PC-9 (cell line): ENCODE measurements around the gene CLMN. TPM values are rescaled to one million over a fixed set of nuclear protein-coding genes. Genes with fewer than 3 reads are reported as not detected.

Experiments used
- BruUV-seq: library from RNA; stranded (reverse); fragments of 400-500 nt; replicated peaks from 2 replicates; lab custom pipeline; 2021; lab: Mats Ljungman, UMichigan
- CTCF ChIA-PET: fragments of 300-600 bp; sonication (Branson Sonifier 250); formaldehyde crosslinking; loops from one replicate; lab custom pipeline; 2022; ENCODE audit warnings: antibody characterized with exemption; lab: Charles Lee
- POLR2A ChIA-PET: fragments of 300-600 bp; sonication (Branson Sonifier 250); formaldehyde crosslinking; loops from one replicate; lab custom pipeline; 2022; ENCODE audit warnings: antibody characterized with exemption; ENCODE audit not compliant: unreplicated experiment; lab: Charles Lee
- DNase-seq, 2 experiments: peaks; one replicate each; pipeline versions ENCODE4 v3.0.0 to v3.0.0-alpha.2; 2015 to 2022; ENCODE audit warnings: mixed read lengths in 1 of 2
- H2AFZ ChIP-seq: fragments of 200-600 bp; sonication (generic); 2 replicates; pipeline ENCODE4 v1.8.1; 2017; ENCODE audit warnings: antibody characterized with exemption
- H3F3A ChIP-seq: fragments of 200-600 bp; sonication (generic); 2 replicates; pipeline ENCODE4 v1.8.1; 2017; ENCODE audit warnings: antibody characterized with exemption, mild to moderate bottlenecking, low read depth; ENCODE audit not compliant: insufficient read depth
- H3K27ac ChIP-seq: fragments of 200-600 bp; sonication (generic); 2 replicates; pipeline ENCODE4 v1.6.1; 2016; ENCODE audit warnings: mixed run types
- H3K27me3 ChIP-seq: fragments of 200-600 bp; sonication (generic); 2 replicates; pipeline ENCODE4 v1.6.1; 2016; ENCODE audit warnings: low read depth, mixed run types; ENCODE audit not compliant: insufficient read depth
- H3K36me3 ChIP-seq: fragments of 200-600 bp; sonication (generic); 2 replicates; pipeline ENCODE4 v1.6.1; 2016; ENCODE audit warnings: low read depth, mixed run types
- H3K4me1 ChIP-seq: fragments of 200-600 bp; sonication (generic); replicated peaks from 2 replicates; pipeline ENCODE4 v1.6.1; 2016; ENCODE audit warnings: mixed run types; ENCODE audit not compliant: insufficient read depth
- H3K4me2 ChIP-seq: fragments of 200-600 bp; sonication (generic); 2 replicates; pipeline ENCODE4 v1.6.1; 2017; ENCODE audit warnings: mixed run types
- H3K4me3 ChIP-seq: fragments of 200-600 bp; sonication (generic); 2 replicates; pipeline ENCODE4 v1.6.1; 2016; ENCODE audit warnings: mixed run types
- H3K79me2 ChIP-seq: fragments of 200-600 bp; sonication (generic); 2 replicates; pipeline ENCODE4 v1.6.1; 2017; ENCODE audit warnings: low read depth, mixed run types
- H3K9me2 ChIP-seq: fragments of 200-600 bp; sonication (generic); 2 replicates; pipeline ENCODE4 v1.8.1; 2017; ENCODE audit warnings: mild to moderate bottlenecking; ENCODE audit not compliant: insufficient read depth
- H3K9me3 ChIP-seq: fragments of 200-600 bp; sonication (generic); 2 replicates; pipeline ENCODE4 v1.8.1; 2016; ENCODE audit warnings: low read depth; ENCODE audit not compliant: insufficient read depth
- H4K20me1 ChIP-seq: fragments of 200-600 bp; sonication (generic); 2 replicates; pipeline ENCODE4 v1.8.1; 2017; ENCODE audit not compliant: insufficient read depth
- EZH2 ChIP-seq: fragments of 200-600 bp; sonication (generic); IDR thresholded peaks from 2 replicates; pipeline ENCODE4 v1.8.0; 2017; ENCODE audit warnings: antibody characterized with exemption, low read depth
- intact Hi-C: fragments of 100-400 bp; cut with micrococcal nuclease; formaldehyde crosslinking; loops from one replicate; pipeline ENCODE4 v1.10.0; 2022; ENCODE audit not compliant: unreplicated experiment
- total RNA-seq: library from RNA; stranded (reverse); gene quantifications from 2 replicates; pipeline ENCODE4 v1.2.3, GENCODE V29; 2021
- TF ChIP-seq, protein P1 (sequence below): fragments of 200-600 bp; sonication (generic); conservative IDR thresholded peaks from 2 replicates; pipeline ENCODE4 v1.6.1; 2017; ENCODE audit warnings: mixed run types, antibody characterized with exemption, mild to moderate bottlenecking, moderate library complexity

CLMN gene
- total RNA-seq, 1 experiment from 2014 or later, result 15.8 TPM

DNA sequence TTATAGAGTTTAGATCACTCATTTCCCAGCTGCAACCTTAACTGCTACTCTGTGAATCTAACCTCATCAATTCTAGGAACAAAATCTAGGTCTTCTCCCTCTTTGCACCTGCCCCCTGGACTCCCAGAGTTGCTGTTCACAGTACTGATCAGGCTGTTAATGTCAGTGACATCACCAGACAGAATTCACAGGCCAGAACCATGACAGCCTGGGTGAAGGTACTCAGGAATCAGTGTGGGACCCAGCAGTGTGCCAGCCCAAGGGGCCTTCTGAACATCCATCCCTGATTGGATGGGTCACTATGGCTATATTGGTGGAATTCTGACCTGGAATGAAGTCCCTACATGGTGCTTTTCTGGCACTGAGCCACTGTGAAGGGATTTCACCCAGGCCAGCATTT is 72.8 kb downstream of the CLMN start:
- peaks cover 13% of the 10 kb centered on the region for H3F3A ChIP-seq
- intact Hi-C loops, result no loop called here
- H3K4me1 ChIP-seq, result peaks cover 18% of the 10 kb centered on the region
- H3K9me3 ChIP-seq, result no peaks in the 10 kb centered on the region
- H3K36me3 ChIP-seq, result no peaks in the 10 kb centered on the region
- no peaks in the 10 kb centered on the region for H3K79me2 ChIP-seq
- no peaks in the 10 kb centered on the region for H4K20me1 ChIP-seq
- TF ChIP-seq, protein P1, sequence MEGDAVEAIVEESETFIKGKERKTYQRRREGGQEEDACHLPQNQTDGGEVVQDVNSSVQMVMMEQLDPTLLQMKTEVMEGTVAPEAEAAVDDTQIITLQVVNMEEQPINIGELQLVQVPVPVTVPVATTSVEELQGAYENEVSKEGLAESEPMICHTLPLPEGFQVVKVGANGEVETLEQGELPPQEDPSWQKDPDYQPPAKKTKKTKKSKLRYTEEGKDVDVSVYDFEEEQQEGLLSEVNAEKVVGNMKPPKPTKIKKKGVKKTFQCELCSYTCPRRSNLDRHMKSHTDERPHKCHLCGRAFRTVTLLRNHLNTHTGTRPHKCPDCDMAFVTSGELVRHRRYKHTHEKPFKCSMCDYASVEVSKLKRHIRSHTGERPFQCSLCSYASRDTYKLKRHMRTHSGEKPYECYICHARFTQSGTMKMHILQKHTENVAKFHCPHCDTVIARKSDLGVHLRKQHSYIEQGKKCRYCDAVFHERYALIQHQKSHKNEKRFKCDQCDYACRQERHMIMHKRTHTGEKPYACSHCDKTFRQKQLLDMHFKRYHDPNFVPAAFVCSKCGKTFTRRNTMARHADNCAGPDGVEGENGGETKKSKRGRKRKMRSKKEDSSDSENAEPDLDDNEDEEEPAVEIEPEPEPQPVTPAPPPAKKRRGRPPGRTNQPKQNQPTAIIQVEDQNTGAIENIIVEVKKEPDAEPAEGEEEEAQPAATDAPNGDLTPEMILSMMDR, result no peak
- TF ChIP-seq EZH2, result no peak
- ChIA-PET CTCF (no interaction called here), POLR2A (no interaction called here)
- no peak overlapping the region for H3K4me2 ChIP-seq
- no peak overlapping the region for H2AFZ ChIP-seq
- DNase-seq, result no peak
- no peak overlapping the region for H3K27ac ChIP-seq
- H3K27me3 ChIP-seq, result no peaks in the 10 kb centered on the region
- H3K4me3 ChIP-seq, result no peak overlapping the region
- no TSS peak for BruUV-seq
- no peaks in the 10 kb centered on the region for H3K9me2 ChIP-seq

DNA sequence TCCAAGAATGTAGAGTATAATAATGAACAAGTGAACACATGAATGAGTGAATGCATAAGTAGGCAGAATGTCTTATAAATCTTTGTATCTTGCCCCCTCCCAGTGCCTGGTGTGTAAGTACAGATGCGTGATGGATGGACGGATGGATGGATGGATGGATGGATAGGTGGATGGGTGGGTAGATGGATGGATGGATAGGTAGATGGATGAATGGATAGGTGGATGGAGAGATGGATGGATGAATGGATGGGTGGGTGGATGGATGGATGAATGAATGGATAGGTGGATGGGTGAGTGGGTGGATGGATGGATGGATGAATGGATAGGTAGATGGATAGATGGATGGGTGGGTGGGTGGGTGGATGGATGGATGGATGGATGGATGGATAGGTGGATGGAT is 74.4 kb downstream of the CLMN start:
- intact Hi-C loops, result no loop called here
- CTCF ChIA-PET, result no interaction called here

DNA sequence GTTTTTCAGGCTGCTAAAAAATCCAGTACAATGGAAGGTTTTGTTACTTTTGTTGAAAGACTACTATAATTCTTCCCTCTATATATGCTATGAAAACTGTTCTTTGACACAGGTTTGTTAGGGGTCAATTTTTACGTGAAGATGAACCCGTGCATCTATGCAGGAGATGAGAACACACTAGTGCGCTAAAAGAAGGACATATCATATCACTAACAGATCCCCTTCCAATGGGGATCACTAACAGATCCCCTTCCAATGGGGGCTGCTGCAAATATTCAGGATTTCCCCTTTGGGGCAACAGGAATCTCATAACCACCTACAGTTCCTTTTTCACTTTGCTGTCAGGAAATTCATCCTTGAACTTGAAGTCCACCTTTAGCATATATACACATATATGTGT is 75.1 kb downstream of the CLMN start:
- Histone ChIP-seq H3F3A (peaks cover 11% of the 10 kb centered on the region), H2AFZ (no peak overlapping the region), H3K27me3 (no peaks in the 10 kb centered on the region), H3K4me1 (peaks cover 15% of the 10 kb centered on the region), H3K9me3 (no peaks in the 10 kb centered on the region), H4K20me1 (no peaks in the 10 kb centered on the region), H3K27ac (no peak overlapping the region), H3K4me3 (no peak overlapping the region), H3K9me2 (no peaks in the 10 kb centered on the region), H3K4me2 (no peak overlapping the region), H3K36me3 (no peaks in the 10 kb centered on the region), H3K79me2 (no peaks in the 10 kb centered on the region)
- POLR2A ChIA-PET, result no interaction called here
- intact Hi-C loops, result no loop called here
- no TSS peak for BruUV-seq
- TF ChIP-seq, protein P1, result no peak
- TF ChIP-seq EZH2, result no peak
- no peak for DNase-seq
- CTCF ChIA-PET, result no interaction called here

More for the DNA sequence above, 74.4 kb downstream of the CLMN start:
- H3K9me3 ChIP-seq, result no peaks in the 10 kb centered on the region
- no peaks in the 10 kb centered on the region for H3K79me2 ChIP-seq
- no peak for DNase-seq
- no peak overlapping the region for H3K4me3 ChIP-seq
- H2AFZ ChIP-seq, result no peak overlapping the region
- TF ChIP-seq EZH2, result no peak
- TF ChIP-seq, protein P1, result no peak
- no peaks in the 10 kb centered on the region for H4K20me1 ChIP-seq
- POLR2A ChIA-PET, result no interaction called here
- H3K4me1 ChIP-seq, result peaks cover 18% of the 10 kb centered on the region
- no TSS peak for BruUV-seq
- H3K36me3 ChIP-seq, result no peaks in the 10 kb centered on the region
- peaks cover 13% of the 10 kb centered on the region for H3F3A ChIP-seq
- H3K9me2 ChIP-seq, result no peaks in the 10 kb centered on the region
- H3K27ac ChIP-seq, result no peak overlapping the region
- H3K27me3 ChIP-seq, result no peaks in the 10 kb centered on the region
- no peak overlapping the region for H3K4me2 ChIP-seq
